NCI-H2107 treated with DMSO at 0.1 percent for 48 hours (cell line): ENCODE data around the gene RAMACL.

Experiments
- DNase-seq: peaks from one replicate; lab custom pipeline; 2025; ENCODE audit not compliant: unreplicated experiment; lab: John Stamatoyannopoulos, UW

The RAMACL gene

DNA sequence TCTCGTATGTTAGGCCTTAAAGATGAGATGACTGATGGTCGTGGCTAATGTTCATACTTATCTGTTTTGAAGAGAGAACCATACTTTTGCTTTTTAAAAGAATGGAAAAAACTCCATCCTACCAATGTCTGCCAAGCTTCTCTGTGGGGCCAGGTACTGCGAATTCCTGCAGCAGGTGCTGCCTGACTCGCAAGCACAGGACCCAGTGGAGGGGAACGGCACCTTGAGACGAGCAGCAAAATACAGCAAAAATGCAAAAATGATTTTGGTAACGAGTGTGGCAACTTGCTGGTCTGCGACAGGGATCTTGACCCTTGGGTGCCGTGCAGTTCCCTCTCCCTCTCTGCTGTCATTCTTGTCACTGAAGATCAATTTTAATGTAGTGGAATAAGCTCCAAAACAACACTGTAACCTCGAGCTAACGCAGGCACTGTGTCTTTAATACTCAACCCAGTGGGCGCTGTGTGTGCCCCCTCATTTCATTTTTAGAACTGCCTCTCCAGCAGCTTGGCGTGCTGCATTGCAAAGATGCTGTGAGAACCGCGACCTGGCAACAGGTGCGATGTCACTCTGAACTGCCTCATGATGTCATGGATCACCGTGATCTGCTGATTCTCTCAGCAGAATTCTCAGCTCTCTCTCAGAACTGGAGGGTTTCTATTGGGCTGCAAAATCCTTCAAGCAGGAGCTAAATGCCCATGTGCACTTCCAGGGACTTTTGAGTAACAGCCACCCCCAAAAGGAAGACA, 51.6 kb downstream of the RAMACL start:
- no peak for DNase-seq

DNA sequence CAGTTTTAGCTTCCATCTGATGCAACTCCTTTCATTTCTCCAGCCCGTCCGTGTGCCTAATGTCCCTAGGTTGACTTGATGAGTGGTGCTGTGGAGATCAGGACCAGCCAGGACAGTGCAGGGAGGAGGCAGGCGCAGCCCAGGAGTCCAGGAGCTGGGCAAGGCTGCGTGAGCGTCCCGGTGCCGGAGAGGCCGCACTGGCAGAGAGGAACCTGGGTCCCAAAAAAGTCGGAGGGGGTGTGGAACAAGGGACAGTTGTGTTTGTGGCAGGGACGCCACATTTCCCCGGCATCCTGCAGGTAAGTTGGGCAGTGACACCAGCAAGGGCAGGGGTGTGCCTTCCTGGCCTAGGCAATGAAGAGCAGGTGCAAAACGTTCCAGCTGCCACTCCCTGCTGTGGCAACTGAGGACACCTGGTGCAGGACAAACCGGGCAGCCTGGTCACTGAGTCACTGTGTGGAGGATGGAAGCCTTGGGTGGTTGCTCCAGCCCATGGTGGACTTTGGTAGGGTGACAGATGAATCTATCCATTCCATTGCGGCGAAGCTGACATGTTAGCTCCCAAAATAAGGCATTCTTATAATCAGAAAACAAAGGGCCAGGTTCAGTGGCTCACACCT, 53.2 kb downstream of the RAMACL start:
- no peak for DNase-seq
